Forelimb muscle (tissue), 1 donor: ENCODE measurements around the gene NEK11. TPM values are rescaled to one million over a fixed set of nuclear protein-coding genes. Genes with fewer than 3 reads are reported as not detected.

Source experiments
- DNase-seq: peaks from one replicate; pipeline ENCODE4 v3.0.0-alpha.2; 2013; ENCODE audit warnings: low read depth
- polyA plus RNA-seq: library from polyadenylated mRNA; unstranded; fragments of 120-200 nt; gene quantifications from one replicate; pipeline ENCODE4 v1.2.1, GENCODE V29; 2013; ENCODE audit not compliant: insufficient read length

The NEK11 gene
- polyA plus RNA-seq, 1 donor: 7.8 TPM

DNA sequence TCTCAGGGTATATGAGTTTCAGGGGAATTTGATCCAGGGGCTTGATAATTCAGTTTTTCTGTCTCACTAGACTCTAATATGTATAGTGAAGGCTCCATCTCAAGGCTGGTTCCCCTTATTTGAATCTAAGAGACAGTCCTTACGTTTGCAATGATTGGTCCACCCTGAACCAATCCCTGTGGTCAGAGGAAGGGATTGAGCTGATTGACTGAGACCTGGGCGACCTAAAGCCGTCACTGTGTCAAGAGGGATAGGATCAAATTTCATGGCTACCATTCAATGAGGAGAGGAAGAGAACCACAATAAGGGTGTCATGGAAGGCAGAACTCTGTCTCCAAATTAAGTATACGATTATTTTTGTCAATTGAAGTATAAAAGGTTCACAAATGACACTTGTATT, 371.2 kb downstream of the NEK11 start:
- DNase-seq: no peak

Other genes starting within 250 kb of the NEK11 start
- gene ATP2C1, start 132.8 kb upstream of the NEK11 start, polyA plus RNA-seq: 59.0 TPM
- 6.2 TPM for gene ASTE1, start 52 bp upstream of the NEK11 start, polyA plus RNA-seq